SW 1271 (cell line): ENCODE measurements around the gene GGA1.

Experiments used
- DNase-seq, 2 experiments: peaks; one replicate each; lab custom pipeline; 2025; lab: John Stamatoyannopoulos, UW

Gene GGA1

DNA sequence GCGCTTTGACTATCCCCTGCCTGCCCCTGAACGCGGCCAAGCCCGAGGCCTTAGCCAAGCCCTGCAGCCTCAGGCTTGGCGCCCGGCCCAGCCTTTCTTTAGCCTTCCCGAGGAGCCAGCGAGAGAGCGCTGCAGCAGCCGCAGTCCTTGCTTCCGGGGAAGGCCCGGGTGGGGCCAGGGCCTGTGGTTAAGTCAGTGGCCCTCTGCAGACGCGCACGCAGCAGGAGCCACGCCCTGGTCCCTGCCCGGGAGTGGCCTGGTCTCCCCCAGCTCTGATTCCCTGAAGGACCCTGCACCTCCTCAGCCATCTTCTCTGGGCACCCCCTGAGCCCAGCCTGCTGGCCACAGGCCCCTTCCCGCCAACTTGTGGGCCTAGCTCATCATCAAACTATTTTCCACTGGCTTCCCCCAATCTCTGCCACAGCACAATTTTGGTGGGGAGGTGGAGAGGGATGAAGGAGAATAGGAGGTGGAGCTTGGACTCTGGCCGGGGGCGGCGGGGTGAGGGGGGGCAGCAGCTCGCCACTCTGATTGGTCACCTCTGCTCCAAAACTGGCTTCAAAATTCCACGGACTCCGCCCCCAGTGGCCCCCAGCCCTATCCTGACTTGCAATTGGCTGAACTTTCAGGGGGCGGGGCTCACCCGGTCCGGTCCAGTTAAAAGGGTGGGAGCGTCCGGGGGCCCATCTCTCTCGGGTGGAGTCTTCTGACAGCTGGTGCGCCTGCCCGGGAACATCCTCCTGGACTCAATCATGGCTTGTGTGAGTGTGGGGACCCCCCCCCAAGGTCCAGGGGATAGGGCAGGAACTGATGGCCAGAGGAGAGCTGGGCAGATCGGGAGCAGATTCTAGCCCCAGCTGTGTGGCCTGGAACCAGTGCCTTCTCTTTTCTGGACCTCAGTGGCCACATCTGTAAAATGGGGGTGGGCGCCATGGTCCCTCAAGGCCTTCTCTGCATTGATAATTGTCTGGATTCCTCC, 66.6 kb downstream of the GGA1 start, which contains the start of gene LGALS1:
Gene LGALS1, plus strand, starts transcription at position 686 of the 979 bp plus-strand sequence. Its CDS starts 67 bp downstream, at position 753.
- peak; percentile 86 to 94 for DNase-seq

DNA sequence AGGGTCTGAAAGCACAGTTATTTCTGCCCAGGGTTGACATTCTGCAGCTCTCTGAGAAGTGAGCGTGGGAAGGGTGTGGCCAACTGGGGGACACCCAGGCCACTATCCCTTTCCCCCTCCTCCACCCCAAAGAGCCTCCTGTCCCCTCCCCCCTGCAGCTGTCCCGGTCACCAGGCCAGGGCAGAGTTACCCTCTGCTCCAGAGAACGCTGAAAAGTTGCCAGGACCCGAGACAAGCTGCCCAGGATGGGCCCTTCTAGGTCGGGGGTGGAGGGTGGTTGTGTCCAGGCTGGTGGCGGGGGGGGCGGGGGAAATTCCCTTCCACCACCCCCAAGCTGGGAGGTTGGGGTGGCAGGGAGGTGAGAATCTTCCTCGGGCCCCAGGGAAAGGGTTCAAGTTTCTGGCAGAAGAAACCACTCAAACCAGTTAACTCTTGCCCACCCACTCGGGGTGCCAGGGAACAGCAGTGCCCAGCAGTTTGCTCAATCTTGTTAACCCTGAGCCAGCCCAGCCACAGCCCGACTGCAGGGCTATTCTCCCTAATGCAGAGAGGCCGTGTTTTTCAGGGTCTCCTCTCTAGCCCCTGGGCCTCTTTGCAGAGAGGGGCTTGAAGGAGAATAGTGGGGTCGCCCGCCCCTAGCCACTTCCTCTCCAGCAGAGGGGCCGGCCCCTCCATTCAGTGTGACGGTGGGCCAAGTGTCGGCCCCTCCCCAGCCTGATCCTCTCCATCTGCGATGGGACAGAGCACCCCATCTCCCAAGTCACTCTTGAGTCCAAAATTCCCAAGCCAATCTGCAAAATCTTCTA, 67.5 kb downstream of the GGA1 start:
- DNase-seq: no peak

DNA sequence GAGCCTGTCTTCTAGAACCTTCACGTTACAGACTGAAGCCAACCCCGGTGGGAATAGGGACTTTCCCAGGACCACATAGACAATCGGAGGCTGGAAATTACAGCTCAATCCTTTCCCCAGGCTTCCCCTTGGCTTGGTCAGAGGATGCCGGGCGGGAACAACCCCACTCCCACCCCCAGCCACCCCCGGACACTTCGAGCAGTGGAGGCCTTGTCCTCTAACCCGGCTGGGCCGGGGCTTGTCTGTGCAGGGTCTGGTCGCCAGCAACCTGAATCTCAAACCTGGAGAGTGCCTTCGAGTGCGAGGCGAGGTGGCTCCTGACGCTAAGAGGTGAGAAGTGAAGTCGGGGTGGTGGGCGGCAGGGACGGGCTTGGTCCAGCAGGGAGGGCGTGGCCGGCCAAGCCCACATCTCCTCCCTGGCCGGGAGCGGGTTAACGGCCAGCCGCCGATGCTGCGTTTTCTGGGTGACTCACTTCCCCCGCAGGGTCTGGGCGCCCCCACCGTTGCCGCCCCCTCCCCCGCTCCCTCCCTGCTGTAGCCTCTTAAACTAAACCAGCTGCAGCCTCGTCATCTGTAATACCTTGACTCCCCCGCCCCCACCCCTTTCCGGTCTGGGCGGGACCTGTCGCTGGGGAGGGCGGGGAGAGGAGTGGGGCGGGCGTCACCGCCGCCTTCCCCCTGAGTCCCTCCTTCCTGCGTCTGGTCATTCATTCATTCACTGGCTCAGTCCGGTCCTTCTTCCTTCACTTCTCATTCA, 68.3 kb downstream of the GGA1 start:
- DNase-seq: peak; percentile 69 to 81

DNA sequence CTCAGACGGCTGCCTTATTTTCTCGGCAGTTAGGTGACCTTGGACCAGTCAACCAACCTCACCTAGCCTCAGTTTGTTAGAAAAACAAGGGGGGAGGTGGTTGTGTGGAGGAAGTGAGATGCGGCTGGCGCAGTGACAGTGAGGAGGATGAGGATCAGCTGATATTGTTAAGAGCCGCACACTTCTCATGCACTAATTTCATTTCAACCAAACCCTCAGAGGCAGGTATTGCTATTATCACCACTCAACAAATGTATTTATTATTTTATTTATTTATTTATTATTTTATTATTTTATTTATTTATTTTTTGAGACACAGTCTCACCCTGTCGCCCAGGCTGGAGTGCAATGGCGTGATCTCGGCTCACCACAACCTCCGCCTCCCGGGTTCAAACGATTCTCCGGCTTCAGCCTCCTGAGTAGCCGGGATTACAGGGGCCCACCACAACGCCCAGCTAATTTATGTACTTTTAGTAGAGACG, 68.9 kb downstream of the GGA1 start:
- DNase-seq: no peak

DNA sequence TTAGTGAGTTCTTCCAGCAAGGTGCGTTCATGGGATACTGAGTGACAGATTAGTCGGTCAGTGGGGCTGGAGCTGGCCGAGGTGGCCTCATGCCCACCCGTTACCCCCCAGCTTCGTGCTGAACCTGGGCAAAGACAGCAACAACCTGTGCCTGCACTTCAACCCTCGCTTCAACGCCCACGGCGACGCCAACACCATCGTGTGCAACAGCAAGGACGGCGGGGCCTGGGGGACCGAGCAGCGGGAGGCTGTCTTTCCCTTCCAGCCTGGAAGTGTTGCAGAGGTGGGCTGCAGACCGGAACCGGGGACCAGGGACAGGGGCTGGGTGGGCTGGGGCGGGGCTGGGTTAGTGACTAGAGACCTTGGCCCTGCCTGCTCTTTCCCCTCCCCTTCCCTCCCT, 69.7 kb downstream of the GGA1 start:
- DNase-seq: no peak

DNA sequence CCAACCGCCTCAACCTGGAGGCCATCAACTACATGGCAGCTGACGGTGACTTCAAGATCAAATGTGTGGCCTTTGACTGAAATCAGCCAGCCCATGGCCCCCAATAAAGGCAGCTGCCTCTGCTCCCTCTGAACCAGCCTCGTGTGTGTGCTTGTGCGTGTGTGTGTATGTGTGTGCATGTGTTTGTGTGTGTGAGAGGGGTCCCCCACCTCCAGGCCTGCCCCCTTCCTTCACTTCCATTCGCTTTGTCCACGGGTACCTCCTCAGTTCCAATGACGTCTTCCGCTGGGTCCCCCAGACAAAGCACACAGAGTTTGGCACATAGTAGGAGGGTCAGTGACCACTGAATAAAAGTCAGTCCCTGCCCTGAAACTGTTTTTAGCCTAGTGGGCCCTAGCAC, 71.0 kb downstream of the GGA1 start:
- no peak for DNase-seq

DNA sequence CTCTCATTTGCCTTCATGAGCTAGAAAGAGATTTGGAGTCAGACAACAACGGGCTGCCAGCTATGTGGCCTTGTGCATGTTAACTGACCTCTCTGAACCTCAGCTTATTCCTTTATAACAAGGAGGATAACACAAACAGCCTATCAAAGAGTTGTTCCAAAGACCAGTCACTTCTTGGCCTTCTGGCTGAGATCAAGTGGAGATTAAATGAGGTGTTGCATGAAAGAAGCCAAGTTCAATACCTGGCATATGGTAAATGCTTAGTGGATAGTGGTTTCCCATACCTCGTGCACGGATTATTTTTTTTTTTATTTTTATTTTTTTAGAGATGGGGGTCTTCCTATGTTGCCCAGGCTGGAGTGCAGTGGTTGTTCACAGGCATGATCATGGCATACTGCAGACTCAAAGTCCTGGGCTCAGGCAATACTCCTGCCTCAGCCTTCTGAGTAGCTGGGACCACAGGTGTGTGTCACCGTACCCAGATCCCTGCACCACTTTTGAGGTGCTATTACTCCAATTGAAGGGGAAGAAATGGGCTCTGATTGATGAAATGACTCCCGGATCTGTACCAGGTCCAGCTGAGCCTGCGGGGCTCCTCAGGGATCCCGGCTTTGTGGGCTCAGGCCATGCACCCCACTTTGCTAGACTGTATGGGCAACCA, 71.7 kb downstream of the GGA1 start:
- peak in 1 of 2 experiments; percentile 3 for DNase-seq

DNA sequence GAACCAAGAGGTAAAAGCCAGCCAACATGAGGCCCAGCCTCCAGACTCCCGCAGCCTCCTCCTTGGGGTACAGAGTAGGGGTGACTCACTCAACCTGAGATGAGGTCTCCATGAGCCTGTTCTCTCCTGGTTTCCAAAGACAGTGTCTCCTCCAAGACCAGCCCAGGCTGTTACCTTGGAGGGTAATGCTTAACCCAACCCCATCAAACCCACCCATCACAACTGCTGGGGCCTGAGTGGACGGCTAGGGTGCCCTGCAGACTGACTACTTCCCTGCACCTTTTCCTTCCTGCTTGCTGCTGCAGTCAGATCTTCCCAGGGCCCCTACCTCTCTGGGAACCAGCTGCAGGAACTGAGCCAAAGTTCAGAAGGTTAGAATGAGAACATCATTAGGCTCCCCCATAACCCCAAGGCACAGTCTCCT, 72.4 kb downstream of the GGA1 start:
- no peak for DNase-seq

DNA sequence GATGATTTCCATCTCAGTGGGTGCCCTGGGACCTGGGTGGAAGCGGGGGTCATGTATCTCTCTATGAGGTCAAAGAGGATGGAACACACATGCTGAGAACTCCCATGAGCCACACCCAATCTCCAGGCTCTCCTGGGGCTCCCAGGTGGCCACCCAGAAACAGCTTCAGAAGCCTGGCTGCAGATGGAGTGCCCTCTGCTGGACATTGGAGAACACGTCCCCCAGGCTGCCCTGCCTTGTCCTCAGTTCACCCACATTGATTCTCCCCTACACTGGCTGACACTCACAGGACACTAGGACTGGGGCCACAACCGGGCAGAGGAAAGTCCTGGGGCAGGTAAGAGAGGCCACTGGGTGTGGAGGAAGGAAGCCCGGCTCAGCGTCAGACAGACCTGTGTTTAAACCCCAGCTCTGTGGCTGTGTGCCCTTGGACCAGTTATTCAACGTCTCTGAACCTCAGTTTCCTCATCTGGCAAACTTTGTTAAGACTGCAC, 73.0 kb downstream of the GGA1 start:
- peak; percentile 30 to 42 for DNase-seq
